Kidney tubule cell (primary cell): ENCODE results near the gene MIA2.

Experiments used
- DNase-seq: peaks from one replicate; pipeline ENCODE4 v3.0.0-alpha.2; 2018; ENCODE audit warnings: low spot score

Gene MIA2

GRCh38 chr14:39384177-39384576 is 150.5 kb downstream of the MIA2 start:
- no peak for DNase-seq

- no peak for DNase-seq
These were observed 159.6 kb downstream of the MIA2 start for GRCh38 chr14:39393289-39393688.

GRCh38 chr14:39395555-39396254 is 162.0 kb downstream of the MIA2 start:
- peak; percentile 55 for DNase-seq

- no peak for DNase-seq
These were observed 162.7 kb downstream of the MIA2 start for GRCh38 chr14:39396448-39396847.

GRCh38 chr14:39398382-39398781 is 164.7 kb downstream of the MIA2 start:
- DNase-seq: no peak

GRCh38 chr14:39406560-39406959 is 172.8 kb downstream of the MIA2 start:
- no peak for DNase-seq

GRCh38 chr14:39416072-39416471 is 182.4 kb downstream of the MIA2 start:
- no peak for DNase-seq

- DNase-seq: no peak
These were observed 183.3 kb downstream of the MIA2 start for GRCh38 chr14:39417014-39417413.

- no peak for DNase-seq
These were observed 185.6 kb downstream of the MIA2 start for GRCh38 chr14:39419272-39419671.

- DNase-seq: no peak
These were observed 188.5 kb downstream of the MIA2 start for GRCh38 chr14:39422243-39422642.

GRCh38 chr14:39423793-39424192 is 190.1 kb downstream of the MIA2 start:
- no peak for DNase-seq

- DNase-seq: no peak
These were observed 192.2 kb downstream of the MIA2 start for GRCh38 chr14:39425947-39426346.

- DNase-seq: peak; percentile 55
These were observed 192.9 kb downstream of the MIA2 start for GRCh38 chr14:39426605-39427004.

GRCh38 chr14:39428118-39428517 is 194.4 kb downstream of the MIA2 start:
- no peak for DNase-seq

GRCh38 chr14:39430762-39431415 is 197.2 kb downstream of the MIA2 start:
- DNase-seq: no peak

- peak; percentile 62 for DNase-seq
These were observed 197.9 kb downstream of the MIA2 start for GRCh38 chr14:39431416-39432178.

- peak; percentile 97 for DNase-seq
These were observed 198.5 kb downstream of the MIA2 start, which contains the start of gene FBXO33 for GRCh38 chr14:39432179-39432618. Gene FBXO33, minus strand, starts transcription at chr14:39432433. Its CDS starts 271 bp downstream, at chr14:39432162.

GRCh38 chr14:39432619-39433451 is 199.1 kb downstream of the MIA2 start:
- peak; percentile 94 for DNase-seq

GRCh38 chr14:39433452-39433813 is 199.7 kb downstream of the MIA2 start:
- no peak for DNase-seq

- no peak for DNase-seq
These were observed 200.7 kb downstream of the MIA2 start for GRCh38 chr14:39434401-39434800.

- no peak for DNase-seq
These were observed 201.5 kb downstream of the MIA2 start for GRCh38 chr14:39435241-39435640.
